GM21825 (cell line): Measurements from ENCODE around the gene SPACA7.

Experiments
- ATAC-seq: cut with Tn5 transposase; IDR thresholded peaks from one replicate; pipeline ENCODE4 v1.9.1; 2021; ENCODE audit warnings: mild to moderate bottlenecking, moderate library complexity; ENCODE audit not compliant: unreplicated experiment

SPACA7 gene

DNA sequence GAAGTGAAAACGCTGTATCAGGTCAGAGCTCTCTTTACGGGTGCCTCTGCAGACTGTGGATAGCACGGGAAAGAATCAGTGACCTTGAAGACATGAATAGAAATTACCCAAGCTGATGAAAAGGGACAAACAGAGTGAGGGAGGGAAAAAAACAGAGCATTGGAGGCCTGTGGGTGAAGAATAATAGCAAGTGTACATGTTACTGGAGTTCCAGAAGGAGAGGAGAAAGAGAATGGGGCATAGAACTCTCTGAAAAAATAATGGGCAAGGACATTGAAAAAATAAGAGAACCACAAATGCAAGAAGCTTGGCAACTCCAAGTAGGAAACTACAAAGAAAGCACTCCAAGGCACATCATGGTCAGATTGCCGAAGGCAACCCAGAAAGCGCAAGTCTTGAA, 86.3 kb downstream of the SPACA7 start:
- ATAC-seq, result no peak

DNA sequence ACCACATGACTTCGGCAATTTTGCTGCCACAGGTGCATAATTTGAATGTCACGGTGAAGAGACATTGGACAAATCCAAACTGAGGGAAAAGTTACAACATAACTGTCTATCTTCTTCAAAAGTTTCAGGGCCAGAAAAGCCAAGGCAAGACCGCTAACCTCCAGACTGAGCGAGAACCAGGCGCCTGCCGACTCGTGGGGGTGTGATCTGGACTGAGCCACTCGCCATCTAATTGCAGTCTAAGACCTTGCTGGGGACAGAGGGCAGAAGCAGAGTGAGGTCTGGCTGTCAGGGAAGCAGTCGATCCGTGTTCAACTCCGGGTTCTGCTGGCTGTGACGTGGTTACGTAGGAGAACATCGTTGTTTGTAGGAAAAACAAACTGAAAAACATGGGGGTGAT, 88.6 kb downstream of the SPACA7 start:
- no peak for ATAC-seq

DNA sequence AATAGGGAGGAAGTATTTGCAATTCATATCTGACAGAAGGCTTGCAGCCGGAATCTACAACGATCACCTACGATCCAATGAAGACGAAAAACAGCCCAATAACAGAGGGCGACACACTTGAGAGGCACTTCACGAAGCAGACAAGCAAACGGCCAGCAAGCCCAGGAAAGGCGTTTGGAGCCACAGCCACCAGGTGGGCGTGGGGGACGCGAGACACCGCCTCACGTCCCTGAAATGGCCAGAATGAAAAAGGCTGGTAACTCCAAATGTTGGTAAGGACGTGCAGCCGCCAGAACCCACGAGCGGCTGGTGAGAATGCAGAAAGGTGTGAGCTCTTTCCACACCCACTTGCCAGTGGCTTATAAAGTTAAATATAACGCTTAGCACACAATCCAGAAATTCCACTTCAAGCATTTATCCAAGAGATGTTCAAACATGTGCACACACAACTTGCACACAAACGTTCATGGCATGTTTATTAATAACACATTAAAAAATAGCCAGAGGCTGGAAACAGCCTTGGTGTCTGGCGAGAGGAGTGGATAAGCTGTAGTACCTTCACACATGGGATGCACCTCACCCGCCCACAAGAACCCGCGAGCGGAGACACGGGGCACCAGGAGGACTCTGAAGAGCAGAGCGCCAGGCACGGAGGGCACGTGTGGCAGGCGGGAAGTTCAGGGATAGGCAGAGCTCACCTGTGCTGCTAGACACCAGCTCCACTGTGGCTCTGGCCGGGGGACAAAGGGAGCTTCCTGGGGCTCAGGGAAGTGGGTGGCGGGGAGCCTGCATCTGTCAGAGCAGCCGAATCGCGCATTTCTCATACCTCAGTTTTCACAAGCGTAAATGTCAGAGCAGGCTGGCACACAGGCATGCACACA, 89.3 kb downstream of the SPACA7 start:
- ATAC-seq, result no peak

DNA sequence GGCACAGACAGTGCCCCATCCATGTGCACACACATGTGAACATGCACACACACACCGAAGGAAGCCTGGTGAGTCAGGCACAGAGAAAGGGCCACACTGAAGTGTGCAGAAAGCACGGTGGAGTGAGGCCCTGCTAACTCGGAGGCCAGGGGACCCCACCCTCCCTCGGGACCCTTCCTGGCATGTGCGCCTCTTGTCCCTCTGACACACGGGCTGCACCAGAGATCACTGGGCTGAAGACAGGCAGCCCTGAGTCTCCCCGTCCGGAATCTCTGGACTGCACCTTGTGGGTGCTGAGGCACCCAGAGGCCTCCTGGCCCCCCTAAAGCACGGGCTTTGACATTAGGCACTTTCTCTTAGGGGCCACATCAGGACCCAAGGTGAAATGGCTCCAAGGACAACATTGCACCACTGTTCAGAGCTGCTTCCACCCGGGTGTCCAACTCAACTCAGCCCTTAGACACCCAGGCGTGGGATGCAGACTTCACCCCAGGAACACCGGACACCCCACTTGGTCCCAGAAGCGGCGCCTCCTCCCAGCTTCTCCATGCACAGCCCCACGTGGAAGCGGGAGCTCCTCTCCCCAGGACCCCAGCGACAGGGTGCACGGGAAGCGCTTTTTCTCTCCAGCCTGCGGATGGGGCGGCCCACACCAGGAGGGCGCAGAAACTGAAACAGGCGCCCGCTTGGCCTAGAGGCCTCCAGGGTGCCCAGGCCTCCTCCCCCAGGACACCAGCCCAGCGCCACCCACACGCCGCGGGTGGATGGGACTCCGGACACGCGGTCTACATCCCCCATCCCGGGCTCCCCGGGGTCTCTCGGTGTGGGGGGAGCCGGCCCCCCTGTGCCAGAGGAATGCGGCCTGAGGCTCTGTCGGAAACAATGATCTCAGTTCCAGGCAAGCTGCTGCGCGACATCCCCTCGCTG, 90.2 kb downstream of the SPACA7 start:
- no peak for ATAC-seq

DNA sequence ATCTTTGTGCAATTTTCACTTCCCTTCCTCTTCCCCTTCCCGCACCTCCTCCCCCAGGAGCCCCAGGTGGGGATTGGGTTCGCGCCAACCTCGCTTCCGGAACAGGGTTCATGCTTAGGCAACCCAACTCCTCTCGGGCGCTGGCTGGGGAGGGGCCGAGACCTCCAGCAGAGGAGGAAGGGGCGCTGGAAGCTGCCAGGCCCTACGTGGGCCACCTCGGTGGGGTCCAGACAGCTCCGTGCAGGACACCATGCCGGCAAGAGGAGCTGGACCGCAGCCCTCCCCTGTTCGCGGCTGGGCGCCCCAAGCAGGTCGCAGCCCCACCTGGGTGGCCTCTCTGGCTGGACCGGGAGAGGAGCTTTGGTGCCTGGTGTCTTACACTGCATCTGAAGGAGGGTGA, 91.1 kb downstream of the SPACA7 start:
- no peak for ATAC-seq

GRCh38 chr13:112468069-112468468, 91.9 kb downstream of the SPACA7 start:
- ATAC-seq, result no peak

DNA sequence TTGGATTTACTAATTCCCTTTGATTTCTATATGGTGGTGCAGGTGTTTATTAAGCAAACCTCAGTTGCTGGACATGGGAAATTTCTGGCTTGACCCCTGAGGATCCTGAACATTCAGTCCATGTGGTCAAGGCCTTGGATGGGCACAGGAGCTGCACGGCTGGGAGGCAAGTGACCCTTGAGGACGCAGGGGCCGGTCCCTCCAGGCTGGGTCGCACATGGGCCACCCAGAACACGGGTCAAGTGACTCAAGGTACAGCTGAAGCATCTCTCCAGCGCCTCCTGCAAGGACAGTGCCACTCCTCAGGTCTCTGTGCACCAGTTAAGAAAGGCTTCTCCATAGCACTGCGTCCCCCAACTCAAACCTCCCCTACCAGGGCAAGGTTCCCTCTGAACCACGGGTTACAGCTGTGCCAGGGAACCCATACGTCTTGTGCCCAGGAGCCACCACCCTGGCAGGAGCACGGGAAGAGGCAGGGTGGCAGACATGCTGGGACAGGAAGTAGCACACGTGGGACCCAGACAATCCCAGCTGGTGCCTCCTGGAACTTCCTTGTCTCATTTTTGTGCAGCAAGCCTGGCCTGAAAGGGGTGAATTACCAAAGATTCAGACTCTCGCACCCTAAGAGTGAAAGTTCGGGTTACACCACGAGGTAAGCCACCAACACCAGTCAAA, 93.1 kb downstream of the SPACA7 start:
- no peak for ATAC-seq

GRCh38 chr13:112473818-112474217, 97.7 kb downstream of the SPACA7 start:
- ATAC-seq, result no peak

GRCh38 chr13:112474869-112475268, 98.7 kb downstream of the SPACA7 start:
- ATAC-seq, result no peak

DNA sequence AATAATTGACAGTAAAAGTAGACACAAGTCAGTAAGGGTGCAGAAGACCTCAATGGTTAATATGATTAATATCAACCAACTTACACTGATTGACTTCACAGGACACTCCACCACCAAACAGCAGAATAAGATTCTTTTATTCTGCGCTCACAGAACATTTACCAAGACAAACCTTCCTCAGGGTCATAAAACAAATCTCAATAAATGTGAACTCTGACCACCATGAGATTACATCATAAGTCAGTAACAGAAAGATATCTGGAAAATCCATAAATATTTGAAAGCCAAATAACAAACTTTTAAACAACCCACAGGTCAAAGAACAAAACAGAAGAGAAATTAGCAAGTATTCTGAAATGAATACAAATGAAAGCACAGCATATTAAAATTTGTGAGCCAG, 99.7 kb downstream of the SPACA7 start:
- no peak for ATAC-seq

- ATAC-seq, result no peak
These were observed 101.0 kb downstream of the SPACA7 start for GRCh38 chr13:112477070-112477619.

- ATAC-seq, result no peak
These were observed 103.2 kb downstream of the SPACA7 start for GRCh38 chr13:112479389-112479788.

DNA sequence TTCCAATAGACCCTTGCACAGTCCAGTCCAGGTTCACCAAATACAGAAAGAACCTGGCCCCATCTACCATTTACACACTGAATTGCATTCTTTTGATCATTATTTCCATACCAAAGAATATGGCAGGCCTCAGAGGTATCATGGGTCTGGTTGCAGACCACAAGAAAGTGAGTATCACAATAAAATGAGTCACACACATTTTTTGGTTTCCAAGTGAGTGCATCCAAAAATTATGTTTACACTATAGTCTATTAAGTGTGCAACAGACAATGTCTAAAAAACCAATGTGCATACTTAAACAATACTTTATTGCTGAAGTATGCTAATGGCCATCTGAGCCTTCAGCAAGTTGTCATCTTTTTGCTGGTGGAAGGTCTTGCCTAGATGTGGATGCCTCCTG, 105.3 kb downstream of the SPACA7 start:
- no peak for ATAC-seq

- ATAC-seq, result no peak
These were observed 107.1 kb downstream of the SPACA7 start for GRCh38 chr13:112483299-112483698.
